WTC11 (cell line): ENCODE results near the gene MAPKAP1.

Source experiments
- JUN ChIP-seq: sonication (generic); formaldehyde crosslinking; IDR thresholded peaks from 2 replicates; pipeline ENCODE4 v1.8.0; 2023; ENCODE audit warnings: mild to moderate bottlenecking, missing genetic modification reagents
- ZNF232 ChIP-seq: sonication (generic); formaldehyde crosslinking; IDR thresholded peaks from 2 replicates; pipeline ENCODE4 v1.8.0; 2022; ENCODE audit warnings: mild to moderate bottlenecking, missing genetic modification reagents

GRCh38 chr9:125637241-125637640, 69.8 kb downstream of the MAPKAP1 start:
- TF ChIP-seq ZNF232 (CRISPR knock-in tag) (no peak), JUN (CRISPR knock-in tag) (no peak)
